ENCODE data around the gene SMTNL2.
"Not testable (repeated sequence)": the region's sequence is repeated elsewhere in the genome, so short reads cannot be mapped to it uniquely, and the experiment has no call there.

SMTNL2 gene

GRCh38 chr17:4617590-4618351 lies 33.4 kb downstream of the SMTNL2 start:
- H3K27me3 ChIP-seq (ENCODE audit: control insufficient read depth, insufficient read depth, low read length), result no peaks in the 10 kb centered on the region
- no peak overlapping the region for H3K4me3 ChIP-seq (ENCODE audit: low read length)
- H3K9me3 ChIP-seq (ENCODE audit: control insufficient read depth, insufficient read depth, low read length), result no peaks in the 10 kb centered on the region
- H3K27ac ChIP-seq (ENCODE audit: low read length), result no peak overlapping the region
- H3K4me1 ChIP-seq (ENCODE audit: control insufficient read depth, insufficient read depth, low read length), result no peaks in the 10 kb centered on the region
- DNase-seq (ENCODE audit: low read depth, low spot score), result no peak
- no peaks in the 10 kb centered on the region for H3K36me3 ChIP-seq (ENCODE audit: control insufficient read depth, insufficient read depth, low read length)
- WGBS (ENCODE audit: insufficient coverage, insufficient read length), result no CpG with 5 or more reads among the region's 15 CpGs

- Histone ChIP-seq H3K27ac (ENCODE audit: low read length) (no peak overlapping the region), H3K27me3 (ENCODE audit: control insufficient read depth, insufficient read depth, low read length) (no peaks in the 10 kb centered on the region)
- no CpG with 5 or more reads among the region's 4 CpGs for WGBS (ENCODE audit: insufficient coverage, insufficient read length)
These were observed 36.3 kb downstream of the SMTNL2 start for GRCh38 chr17:4620531-4621101.

GRCh38 chr17:4622375-4622774 lies 38.0 kb downstream of the SMTNL2 start:
- Histone ChIP-seq H3K4me1 (ENCODE audit: control insufficient read depth, insufficient read depth, low read length) (no peaks in the 10 kb centered on the region), H3K36me3 (ENCODE audit: control insufficient read depth, insufficient read depth, low read length) (no peaks in the 10 kb centered on the region), H3K9me3 (ENCODE audit: control insufficient read depth, insufficient read depth, low read length) (no peaks in the 10 kb centered on the region), H3K27me3 (ENCODE audit: control insufficient read depth, insufficient read depth, low read length) (no peaks in the 10 kb centered on the region), H3K27ac (ENCODE audit: low read length) (no peak overlapping the region), H3K4me3 (ENCODE audit: low read length) (no peak overlapping the region)
- no CpG with 5 or more reads among the region's 1 CpG for WGBS (ENCODE audit: insufficient coverage, insufficient read length)
- DNase-seq (ENCODE audit: low read depth, low spot score), result no peak

More at GRCh38 chr17:4620531-4621101, 36.3 kb downstream of the SMTNL2 start:
- Histone ChIP-seq H3K4me1 (ENCODE audit: control insufficient read depth, insufficient read depth, low read length) (no peaks in the 10 kb centered on the region), H3K9me3 (ENCODE audit: control insufficient read depth, insufficient read depth, low read length) (no peaks in the 10 kb centered on the region), H3K4me3 (ENCODE audit: low read length) (no peak overlapping the region), H3K36me3 (ENCODE audit: control insufficient read depth, insufficient read depth, low read length) (no peaks in the 10 kb centered on the region)
- no peak for DNase-seq (ENCODE audit: low read depth, low spot score)

GRCh38 chr17:4623249-4623648 lies 38.9 kb downstream of the SMTNL2 start:
- H3K27me3 ChIP-seq (ENCODE audit: control insufficient read depth, insufficient read depth, low read length), result no peaks in the 10 kb centered on the region
- DNase-seq (ENCODE audit: low read depth, low spot score), result no peak
- WGBS (ENCODE audit: insufficient coverage, insufficient read length), result no CpG with 5 or more reads among the region's 2 CpGs

GRCh38 chr17:4624451-4624911 lies 40.2 kb downstream of the SMTNL2 start:
- not testable (repeated sequence) for H3K4me3 ChIP-seq (ENCODE audit: low read length)
- no CpG with 5 or more reads among the region's 3 CpGs for WGBS (ENCODE audit: insufficient coverage, insufficient read length)

More at GRCh38 chr17:4623249-4623648, 38.9 kb downstream of the SMTNL2 start:
- no peaks in the 10 kb centered on the region for H3K36me3 ChIP-seq (ENCODE audit: control insufficient read depth, insufficient read depth, low read length)
- H3K4me3 ChIP-seq (ENCODE audit: low read length), result no peak overlapping the region
- H3K4me1 ChIP-seq (ENCODE audit: control insufficient read depth, insufficient read depth, low read length), result no peaks in the 10 kb centered on the region
- no peak overlapping the region for H3K27ac ChIP-seq (ENCODE audit: low read length)
- H3K9me3 ChIP-seq (ENCODE audit: control insufficient read depth, insufficient read depth, low read length), result no peaks in the 10 kb centered on the region

GRCh38 chr17:4625181-4625617 lies 40.9 kb downstream of the SMTNL2 start:
- Histone ChIP-seq H3K4me1 (ENCODE audit: control insufficient read depth, insufficient read depth, low read length) (no peaks in the 10 kb centered on the region), H3K27ac (ENCODE audit: low read length) (no peak overlapping the region), H3K4me3 (ENCODE audit: low read length) (no peak overlapping the region), H3K9me3 (ENCODE audit: control insufficient read depth, insufficient read depth, low read length) (no peaks in the 10 kb centered on the region), H3K27me3 (ENCODE audit: control insufficient read depth, insufficient read depth, low read length) (no peaks in the 10 kb centered on the region), H3K36me3 (ENCODE audit: control insufficient read depth, insufficient read depth, low read length) (no peaks in the 10 kb centered on the region)
- WGBS (ENCODE audit: insufficient coverage, insufficient read length), result no CpG with 5 or more reads among the region's 12 CpGs
- no peak for DNase-seq (ENCODE audit: low read depth, low spot score)

More at GRCh38 chr17:4624451-4624911, 40.2 kb downstream of the SMTNL2 start:
- H3K36me3 ChIP-seq (ENCODE audit: control insufficient read depth, insufficient read depth, low read length); H3K27me3 ChIP-seq (ENCODE audit: control insufficient read depth, insufficient read depth, low read length); DNase-seq (ENCODE audit: low read depth, low spot score); H3K4me1 ChIP-seq (ENCODE audit: control insufficient read depth, insufficient read depth, low read length); H3K9me3 ChIP-seq (ENCODE audit: control insufficient read depth, insufficient read depth, low read length); H3K27ac ChIP-seq (ENCODE audit: low read length): not testable (repeated sequence)

- H3K27me3 ChIP-seq (ENCODE audit: control insufficient read depth, insufficient read depth, low read length), result no peaks in the 10 kb centered on the region
- H3K27ac ChIP-seq (ENCODE audit: low read length), result no peak overlapping the region
- no peak for DNase-seq (ENCODE audit: low read depth, low spot score)
- H3K36me3 ChIP-seq (ENCODE audit: control insufficient read depth, insufficient read depth, low read length), result no peaks in the 10 kb centered on the region
- H3K4me1 ChIP-seq (ENCODE audit: control insufficient read depth, insufficient read depth, low read length), result peaks cover 2% of the 10 kb centered on the region
- no peaks in the 10 kb centered on the region for H3K9me3 ChIP-seq (ENCODE audit: control insufficient read depth, insufficient read depth, low read length)
- H3K4me3 ChIP-seq (ENCODE audit: low read length), result no peak overlapping the region
- 100% methylated on average over 1 of the region's 4 CpGs for WGBS (ENCODE audit: insufficient coverage, insufficient read length)
These were observed 42.5 kb downstream of the SMTNL2 start for GRCh38 chr17:4626734-4627256.

GRCh38 chr17:4631431-4631830 lies 47.1 kb downstream of the SMTNL2 start:
- H3K27ac ChIP-seq (ENCODE audit: low read length), result no peak overlapping the region

GRCh38 chr17:4631836-4632580 lies 47.7 kb downstream of the SMTNL2 start:
- no CpG with 5 or more reads among the region's 21 CpGs for WGBS (ENCODE audit: insufficient coverage, insufficient read length)
- H3K4me3 ChIP-seq (ENCODE audit: low read length), result no peak overlapping the region
- H3K27ac ChIP-seq (ENCODE audit: low read length), result no peak overlapping the region
- peaks cover 10% of the 10 kb centered on the region for H3K4me1 ChIP-seq (ENCODE audit: control insufficient read depth, insufficient read depth, low read length)
- H3K9me3 ChIP-seq (ENCODE audit: control insufficient read depth, insufficient read depth, low read length), result no peaks in the 10 kb centered on the region
- H3K36me3 ChIP-seq (ENCODE audit: control insufficient read depth, insufficient read depth, low read length), result no peaks in the 10 kb centered on the region
- H3K27me3 ChIP-seq (ENCODE audit: control insufficient read depth, insufficient read depth, low read length), result no peaks in the 10 kb centered on the region
- DNase-seq (ENCODE audit: low read depth, low spot score), result no peak

More at GRCh38 chr17:4631431-4631830, 47.1 kb downstream of the SMTNL2 start:
- Histone ChIP-seq H3K4me3 (ENCODE audit: low read length) (no peak overlapping the region), H3K4me1 (ENCODE audit: control insufficient read depth, insufficient read depth, low read length) (peaks cover 10% of the 10 kb centered on the region), H3K9me3 (ENCODE audit: control insufficient read depth, insufficient read depth, low read length) (no peaks in the 10 kb centered on the region), H3K36me3 (ENCODE audit: control insufficient read depth, insufficient read depth, low read length) (no peaks in the 10 kb centered on the region), H3K27me3 (ENCODE audit: control insufficient read depth, insufficient read depth, low read length) (no peaks in the 10 kb centered on the region)
- no CpG with 5 or more reads among the region's 8 CpGs for WGBS (ENCODE audit: insufficient coverage, insufficient read length)
- DNase-seq (ENCODE audit: low read depth, low spot score), result no peak

GRCh38 chr17:4632581-4632920 lies 48.2 kb downstream of the SMTNL2 start:
- Histone ChIP-seq H3K4me1 (ENCODE audit: control insufficient read depth, insufficient read depth, low read length) (peaks cover 10% of the 10 kb centered on the region), H3K27ac (ENCODE audit: low read length) (no peak overlapping the region), H3K9me3 (ENCODE audit: control insufficient read depth, insufficient read depth, low read length) (no peaks in the 10 kb centered on the region), H3K36me3 (ENCODE audit: control insufficient read depth, insufficient read depth, low read length) (no peaks in the 10 kb centered on the region), H3K27me3 (ENCODE audit: control insufficient read depth, insufficient read depth, low read length) (no peaks in the 10 kb centered on the region), H3K4me3 (ENCODE audit: low read length) (no peak overlapping the region)
- DNase-seq (ENCODE audit: low read depth, low spot score), result no peak
- WGBS (ENCODE audit: insufficient coverage, insufficient read length), result no CpG with 5 or more reads among the region's 7 CpGs

Measured in iPS DF 6.9 (cell line).